GM18520 (cell line): Measurements from ENCODE around the gene PDLIM1.

Experiments
- ATAC-seq: cut with Tn5 transposase; IDR thresholded peaks from one replicate; pipeline ENCODE4 v1.9.1; 2021; ENCODE audit not compliant: unreplicated experiment

PDLIM1 gene

GRCh38 chr10:95265572-95265971, 25.2 kb downstream of the PDLIM1 start:
- no peak for ATAC-seq

- no peak for ATAC-seq
Observed at GRCh38 chr10:95264227-95265051, 26.4 kb downstream of the PDLIM1 start.

DNA sequence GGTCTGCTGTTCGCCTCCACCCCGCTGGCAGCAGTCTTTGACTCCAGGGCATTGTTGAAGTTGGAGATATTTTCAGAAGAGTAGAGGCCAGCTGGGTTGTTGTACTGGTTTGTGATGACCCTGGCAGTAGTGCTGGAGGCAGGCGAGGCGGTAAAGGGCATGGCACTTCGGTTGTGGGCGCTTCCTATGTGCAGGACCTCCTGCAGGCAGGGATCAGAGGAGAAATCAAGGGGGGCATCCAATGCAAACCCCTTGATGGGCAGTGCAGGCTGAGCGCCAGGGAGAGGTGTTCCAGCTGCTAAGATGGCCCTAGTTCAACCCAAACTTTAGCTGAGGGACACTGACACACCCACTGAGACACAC, 27.0 kb downstream of the PDLIM1 start:
- ATAC-seq, result no peak

DNA sequence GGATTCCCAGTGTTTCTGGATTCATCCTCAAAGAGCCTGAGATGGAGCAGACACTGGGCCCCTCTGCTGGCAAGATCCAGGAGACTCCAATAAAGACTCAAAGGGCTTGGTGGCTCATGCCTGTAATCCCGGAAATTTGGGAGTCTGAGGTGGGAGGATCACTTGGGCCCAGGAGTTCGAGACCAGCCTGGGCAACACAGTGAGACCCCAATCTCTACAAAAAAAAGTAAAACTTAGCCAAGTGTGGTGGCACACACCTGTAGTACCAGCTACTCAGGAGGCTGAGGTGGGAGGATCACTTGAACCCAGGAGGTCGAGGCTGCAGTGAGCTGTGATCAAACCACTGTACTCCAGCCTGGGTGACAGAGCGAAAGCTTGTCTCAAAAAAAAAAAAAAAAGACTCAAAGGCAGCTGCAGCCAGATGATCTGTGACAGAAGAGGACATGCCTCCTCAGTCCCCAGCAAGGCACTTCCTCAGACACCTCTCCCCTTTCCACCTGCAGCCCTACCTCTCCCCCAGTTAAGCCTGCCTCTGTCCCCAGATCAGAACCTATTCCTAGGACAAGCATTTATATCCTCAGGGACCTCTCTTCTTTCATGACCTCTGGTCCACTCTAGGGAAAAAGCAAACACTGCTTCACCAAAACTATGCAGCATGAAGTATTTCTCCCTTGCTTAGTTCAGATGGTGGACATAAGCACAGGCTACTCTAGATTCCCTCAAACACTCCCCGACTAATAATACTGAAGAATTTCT, 27.9 kb downstream of the PDLIM1 start:
- no peak for ATAC-seq

DNA sequence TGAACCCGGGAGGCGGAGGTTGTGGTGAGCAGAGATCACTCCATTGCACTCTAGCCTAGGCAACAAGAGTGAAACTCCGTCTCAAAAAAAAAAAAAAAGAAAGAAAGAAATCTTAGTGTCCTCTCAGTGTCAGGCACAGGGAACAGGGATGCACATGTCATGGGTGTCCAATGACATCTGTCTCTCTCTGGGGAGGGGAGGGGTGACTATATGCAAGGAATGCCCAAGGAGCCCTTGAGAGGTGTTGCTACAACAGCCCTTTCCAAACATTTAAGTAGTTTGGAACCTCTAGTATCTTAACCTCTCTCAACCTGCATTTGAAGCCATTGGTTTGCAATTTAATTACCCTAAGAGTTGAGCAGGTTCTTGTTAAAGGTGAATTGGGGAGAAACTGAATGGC, 28.9 kb downstream of the PDLIM1 start:
- ATAC-seq, result no peak

- ATAC-seq, result no peak
Observed at GRCh38 chr10:95260909-95261552, 29.8 kb downstream of the PDLIM1 start.

DNA sequence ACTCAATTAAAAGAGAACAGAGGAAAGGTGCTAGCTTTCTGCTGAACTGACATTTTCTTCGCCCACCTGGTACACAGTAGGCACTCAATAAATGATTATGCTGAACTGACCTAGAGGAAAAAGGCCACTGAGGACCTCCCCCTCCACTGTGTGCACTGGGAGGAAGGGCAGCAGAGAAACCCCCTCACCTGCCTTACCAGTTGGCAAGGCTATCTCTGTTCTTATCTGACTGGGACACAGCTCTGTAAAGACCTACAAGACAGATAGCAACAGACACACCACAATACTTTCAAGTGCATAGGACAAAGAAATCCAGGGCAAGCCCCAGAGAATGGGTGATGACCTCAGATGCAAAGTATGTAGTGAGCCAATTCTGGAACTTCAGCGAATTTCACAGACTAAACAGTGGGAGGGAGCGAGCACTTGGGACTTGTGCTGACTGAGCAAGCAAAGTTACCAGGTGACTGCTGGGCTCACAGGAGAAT, 30.4 kb downstream of the PDLIM1 start:
- peak; percentile 71 for ATAC-seq

- no peak for ATAC-seq
Observed at GRCh38 chr10:95257849-95258248, 33.0 kb downstream of the PDLIM1 start.

DNA sequence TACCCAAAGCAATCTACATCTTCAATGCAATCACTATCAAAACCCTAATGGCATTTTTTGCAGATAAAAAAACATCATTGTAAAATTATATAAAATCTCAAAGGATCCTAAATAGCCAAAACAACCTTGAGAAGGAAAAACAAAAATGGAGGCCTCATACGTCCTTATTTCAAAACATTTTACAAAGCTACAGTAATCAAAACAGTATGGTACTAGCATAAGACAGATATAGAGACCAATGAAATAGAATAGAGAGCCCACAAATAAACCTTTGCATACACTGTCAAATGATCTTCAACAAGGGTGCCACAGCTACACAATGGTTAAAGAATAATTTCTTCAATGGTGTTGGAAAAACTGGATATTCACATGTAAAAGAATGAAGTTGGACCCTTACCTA, 34.5 kb downstream of the PDLIM1 start:
- no peak for ATAC-seq

- peak; percentile 51 for ATAC-seq
Observed at GRCh38 chr10:95254629-95255028, 36.2 kb downstream of the PDLIM1 start.

DNA sequence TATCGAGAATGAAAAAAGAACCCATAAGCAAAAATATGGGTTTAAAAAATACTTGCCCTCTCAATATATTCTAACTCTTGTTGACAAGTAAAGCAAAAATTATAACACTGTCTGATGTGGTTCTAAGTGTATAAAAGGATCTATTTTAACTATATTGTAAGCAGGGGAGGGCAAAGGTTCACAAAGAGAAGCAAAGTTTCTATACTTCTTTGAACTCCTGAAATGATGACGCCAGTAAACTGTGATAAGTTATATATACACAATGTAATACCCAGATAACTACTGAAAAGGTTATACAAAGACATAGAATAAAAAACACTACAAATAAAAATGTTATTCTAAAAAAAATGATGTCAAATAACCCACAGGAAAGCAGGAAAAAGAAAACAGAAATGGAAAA, 37.1 kb downstream of the PDLIM1 start:
- no peak for ATAC-seq

DNA sequence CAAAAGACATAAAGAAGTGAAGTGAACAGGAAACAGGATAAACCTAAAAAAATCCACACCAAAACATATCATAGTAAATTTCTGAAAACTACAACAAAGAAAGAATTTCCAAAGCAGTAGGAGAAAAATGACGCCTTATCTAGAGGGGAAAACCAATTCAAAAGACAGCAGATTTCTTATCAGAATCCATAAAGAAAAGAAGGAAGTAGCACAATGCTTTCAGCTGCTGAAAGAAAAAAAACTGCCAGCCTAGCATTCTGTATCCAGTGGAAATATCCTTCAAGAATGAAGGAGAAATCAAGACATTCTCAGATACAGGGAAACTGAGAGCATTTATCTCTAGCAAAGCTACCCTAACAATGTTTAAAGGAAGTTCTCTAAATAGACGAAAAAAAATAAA, 37.8 kb downstream of the PDLIM1 start:
- ATAC-seq, result no peak

DNA sequence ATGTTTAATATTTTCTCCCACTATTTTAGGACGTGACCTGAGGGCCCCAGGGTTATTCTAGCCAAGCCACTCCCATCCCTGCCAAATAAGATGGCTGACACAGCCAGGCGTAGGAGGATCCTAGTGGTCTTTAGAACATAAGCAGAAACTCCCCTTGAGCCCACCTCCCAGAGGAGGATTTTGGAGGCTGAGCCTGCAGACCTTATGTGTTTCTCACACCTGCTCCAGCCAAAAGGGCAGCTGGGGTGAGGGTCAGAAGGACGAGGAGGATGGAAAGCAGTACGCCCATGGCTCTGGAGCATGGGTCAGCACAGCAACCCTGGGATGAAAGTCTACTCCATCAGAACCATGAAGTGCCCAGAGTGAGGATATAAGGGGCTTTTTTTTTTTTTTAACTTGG, 39.9 kb downstream of the PDLIM1 start:
- no peak for ATAC-seq

DNA sequence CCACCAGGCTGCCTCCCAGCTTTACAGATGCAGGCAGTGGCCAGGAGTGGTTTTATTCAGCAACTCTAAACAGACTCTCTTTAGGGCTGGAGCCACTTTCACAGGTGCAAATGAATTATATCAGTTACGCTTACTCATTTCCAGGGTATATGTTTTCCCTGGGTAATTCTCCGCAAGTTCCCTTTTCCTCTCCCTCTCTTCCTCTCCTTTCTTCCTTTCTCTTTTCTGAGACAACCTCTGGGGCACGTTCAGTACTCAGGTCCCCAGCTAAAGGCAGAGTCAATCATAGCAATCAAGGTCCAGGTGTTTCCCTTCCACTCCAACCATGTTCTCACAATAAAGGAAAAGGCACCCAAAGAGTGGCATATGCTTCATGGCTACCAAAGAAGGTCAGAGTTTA, 41.3 kb downstream of the PDLIM1 start:
- no peak for ATAC-seq

DNA sequence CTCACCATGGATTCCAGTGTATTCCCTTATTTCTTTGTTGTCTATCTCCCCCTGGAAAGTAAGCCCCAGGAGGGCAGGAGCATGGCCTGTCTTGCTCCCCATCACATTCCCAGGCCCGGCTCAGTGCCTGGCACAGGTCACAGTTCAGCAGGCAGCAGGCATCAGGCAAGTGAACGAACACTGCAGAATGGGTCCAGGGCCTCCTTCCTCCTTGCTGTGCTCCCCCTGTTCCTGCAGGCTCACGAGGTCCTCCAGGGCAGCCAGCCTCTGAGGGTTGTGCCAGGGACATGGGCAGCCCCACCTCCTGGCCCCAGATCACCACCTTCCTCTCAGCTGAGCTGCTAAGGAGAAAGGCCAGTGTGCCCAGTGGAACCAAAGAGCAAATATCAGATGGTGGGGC, 41.8 kb downstream of the PDLIM1 start:
- no peak for ATAC-seq

- ATAC-seq, result no peak
Observed at GRCh38 chr10:95247881-95248583, 42.8 kb downstream of the PDLIM1 start.

DNA sequence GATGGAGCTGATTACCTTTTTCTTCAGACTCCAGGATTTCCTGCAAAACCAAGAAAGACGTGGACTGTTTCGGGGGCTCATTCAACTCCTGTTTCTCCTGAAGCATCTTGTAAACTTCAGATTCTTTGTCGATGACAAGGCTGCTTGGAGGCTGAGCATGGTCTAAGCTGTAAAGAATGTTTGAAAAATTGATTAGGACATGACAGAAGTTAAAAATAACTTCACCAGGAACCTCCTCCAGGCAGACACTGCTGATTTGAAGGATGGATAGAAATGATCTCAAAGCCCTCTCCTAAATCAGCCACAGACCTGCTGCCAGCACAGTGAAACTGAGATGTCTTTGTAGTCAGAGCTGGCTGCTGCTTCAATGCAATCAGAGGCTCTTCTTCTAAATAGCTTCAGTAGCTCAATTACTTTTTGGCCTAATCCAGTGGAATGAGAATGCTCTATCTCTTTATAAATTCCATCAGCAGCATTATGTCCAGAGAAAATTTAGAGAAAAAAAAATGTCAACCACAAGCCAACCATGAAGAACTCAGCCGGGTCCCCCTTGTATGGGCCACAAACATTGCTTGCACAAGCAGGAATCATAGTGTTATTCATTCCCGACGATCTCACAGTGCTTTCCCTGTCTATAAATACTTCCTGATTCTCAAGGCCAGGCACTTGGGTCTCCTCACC, 43.5 kb downstream of the PDLIM1 start:
- no peak for ATAC-seq

DNA sequence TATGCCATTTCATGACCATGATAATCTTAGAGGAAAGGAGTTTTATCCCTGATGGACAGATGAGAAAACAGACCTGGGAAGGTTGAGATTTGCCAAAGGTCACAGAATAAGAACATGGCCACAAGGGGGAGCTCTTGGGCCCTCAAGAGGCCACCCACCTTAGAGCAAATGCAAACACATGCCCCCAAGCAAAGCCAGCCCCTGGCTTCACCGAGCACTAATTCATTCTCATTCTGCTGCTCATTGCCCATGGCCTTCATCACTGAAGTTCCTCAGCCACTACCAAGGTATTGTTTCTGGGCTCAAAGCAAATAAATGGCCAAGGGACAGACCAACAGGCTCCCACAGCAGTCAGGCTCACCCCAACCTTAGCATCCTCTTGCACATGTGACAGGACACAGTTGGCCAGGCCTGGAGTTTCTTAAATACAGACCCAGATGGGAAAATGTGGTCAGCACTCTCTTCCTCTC, 44.2 kb downstream of the PDLIM1 start:
- no peak for ATAC-seq

DNA sequence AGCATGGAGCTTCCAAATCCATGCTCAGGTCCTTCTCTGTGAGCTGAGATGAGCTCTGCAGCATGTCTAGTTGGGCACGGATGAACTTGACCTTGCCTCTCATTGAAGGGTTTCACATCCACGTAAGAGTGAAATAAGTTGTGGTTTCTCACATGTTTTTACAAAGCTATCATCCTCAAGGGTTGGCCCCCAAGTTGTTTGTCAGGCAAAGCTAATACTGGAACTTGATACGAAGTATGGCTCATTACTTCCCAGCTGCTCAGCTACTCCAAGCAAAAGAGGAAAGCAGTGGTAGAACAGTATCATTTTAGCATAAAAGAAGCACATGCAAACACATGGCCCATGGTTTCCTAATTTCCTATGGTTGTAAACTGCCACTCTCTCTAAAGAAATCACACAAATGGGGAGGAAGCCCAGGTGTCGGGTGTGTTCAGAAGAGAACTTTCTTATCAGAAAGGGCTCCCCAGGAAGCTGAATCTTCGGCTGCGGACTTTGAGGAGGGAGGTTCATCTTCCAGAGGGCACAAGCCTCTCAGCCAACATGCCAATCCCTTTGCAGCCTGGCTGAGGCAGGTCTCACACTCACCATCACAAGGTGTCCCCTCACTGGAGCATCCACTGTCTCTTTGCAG, 45.3 kb downstream of the PDLIM1 start:
- peak; percentile 90 for ATAC-seq

DNA sequence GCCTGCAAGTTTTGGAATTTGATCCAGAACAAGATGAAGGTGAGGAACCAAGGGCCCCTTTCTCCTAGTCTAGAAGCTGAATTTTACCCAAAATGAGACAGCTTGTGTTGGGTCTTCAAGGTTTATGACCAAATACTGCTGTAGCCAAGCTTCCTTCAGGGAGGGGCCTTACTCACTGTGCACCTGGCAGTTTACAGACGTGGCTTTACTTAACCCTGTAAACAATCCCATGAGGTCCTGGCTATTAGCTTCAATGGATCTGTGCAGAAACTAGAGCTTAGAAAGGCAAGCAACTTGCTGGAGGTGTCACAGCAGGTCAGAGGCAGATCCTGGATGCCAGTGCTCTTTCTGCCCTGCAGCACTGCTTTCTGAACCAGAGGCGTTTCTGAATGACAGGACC, 46.7 kb downstream of the PDLIM1 start:
- no peak for ATAC-seq
